Mammary epithelial cell (primary cell): ENCODE results near the gene PLPP3.

Experiments
- CTCF ChIP-seq, 2 donors: IDR thresholded peaks in 1 of 2; conservative IDR thresholded peaks in 1 of 2; 2 replicates each; pipeline ENCODE4 v1.5.1; 2011 to 2012; ENCODE audit warnings: inconsistent platforms in 2 of 2, low read length in 2 of 2, mild to moderate bottlenecking in 2 of 2, control low read depth in 1 of 2, low read depth in 1 of 2; ENCODE audit not compliant: insufficient read depth in 1 of 2; ENCODE audit errors: extremely low read depth in 1 of 2
- EZH2 ChIP-seq: IDR thresholded peaks from 2 replicates; pipeline ENCODE4 v1.6.1; 2012; ENCODE audit warnings: low read length, inconsistent platforms, borderline replicate concordance

GRCh38 chr1:56520016-56520601, 59.3 kb downstream of the PLPP3 start:
- TF ChIP-seq CTCF (conservative IDR thresholded peaks at IDR 0.05 in 1 of 2, IDR thresholded peaks at IDR 0.05 in 1 of 2; ENCODE audit: extremely low read depth in 1 of 2, insufficient read depth in 1 of 2, low read depth in 1 of 2, low read length in 2 of 2) (no peak), EZH2 (no peak)
